Measurements from ENCODE around the gene SGCA. TPM values are rescaled to one million over a fixed set of nuclear protein-coding genes. Genes with fewer than 3 reads are reported as not detected.

The SGCA gene
- total RNA-seq, 1 donor: not detected

DNA sequence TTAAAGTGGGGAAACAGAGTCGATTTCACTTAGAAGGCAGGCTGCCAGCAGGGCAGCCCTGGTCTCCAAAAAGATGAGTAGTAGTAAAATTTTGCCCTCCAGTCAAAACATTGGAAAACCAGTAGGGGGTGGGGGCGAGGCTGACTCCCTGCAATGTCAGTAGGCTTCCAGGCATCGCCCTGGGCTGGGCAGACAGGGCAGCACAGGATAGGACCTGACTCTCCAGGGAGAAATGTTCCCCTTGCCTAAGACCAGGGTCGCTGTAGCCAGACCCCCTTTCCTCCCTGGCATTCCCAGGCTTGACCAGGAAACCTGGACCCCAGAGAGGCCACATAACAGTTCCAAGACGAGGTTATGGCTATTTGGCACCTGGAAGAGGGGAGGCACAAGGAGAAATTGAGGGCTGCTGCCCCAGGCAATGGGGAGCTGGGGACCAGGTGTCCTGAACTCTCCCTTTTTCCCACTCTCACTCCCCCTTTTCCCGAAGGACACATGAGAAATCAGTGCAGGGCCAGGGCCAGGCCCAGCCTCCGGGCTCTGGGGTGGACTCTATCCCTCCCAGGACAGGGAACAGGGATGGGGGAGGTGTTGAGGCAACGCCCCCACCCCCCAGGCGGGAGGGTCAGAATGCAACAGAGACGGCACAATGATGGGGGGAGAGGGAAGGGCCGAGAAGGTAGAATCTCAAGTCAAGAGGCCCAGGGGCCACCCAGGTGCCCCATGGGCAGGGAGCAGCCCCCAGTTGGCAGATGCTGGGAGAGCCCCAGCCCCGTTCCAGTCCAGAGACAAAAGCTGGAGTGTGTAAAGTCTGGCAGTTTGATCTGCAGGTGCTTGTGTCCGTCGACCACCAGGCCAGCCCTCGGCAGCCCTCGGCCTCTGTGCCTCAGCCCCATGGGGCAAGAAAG lies 31.3 kb upstream of the SGCA start:
- H3K36me3 ChIP-seq (ENCODE audit: insufficient read depth, low read length): peaks cover 47% of the 10 kb centered on the region

DNA sequence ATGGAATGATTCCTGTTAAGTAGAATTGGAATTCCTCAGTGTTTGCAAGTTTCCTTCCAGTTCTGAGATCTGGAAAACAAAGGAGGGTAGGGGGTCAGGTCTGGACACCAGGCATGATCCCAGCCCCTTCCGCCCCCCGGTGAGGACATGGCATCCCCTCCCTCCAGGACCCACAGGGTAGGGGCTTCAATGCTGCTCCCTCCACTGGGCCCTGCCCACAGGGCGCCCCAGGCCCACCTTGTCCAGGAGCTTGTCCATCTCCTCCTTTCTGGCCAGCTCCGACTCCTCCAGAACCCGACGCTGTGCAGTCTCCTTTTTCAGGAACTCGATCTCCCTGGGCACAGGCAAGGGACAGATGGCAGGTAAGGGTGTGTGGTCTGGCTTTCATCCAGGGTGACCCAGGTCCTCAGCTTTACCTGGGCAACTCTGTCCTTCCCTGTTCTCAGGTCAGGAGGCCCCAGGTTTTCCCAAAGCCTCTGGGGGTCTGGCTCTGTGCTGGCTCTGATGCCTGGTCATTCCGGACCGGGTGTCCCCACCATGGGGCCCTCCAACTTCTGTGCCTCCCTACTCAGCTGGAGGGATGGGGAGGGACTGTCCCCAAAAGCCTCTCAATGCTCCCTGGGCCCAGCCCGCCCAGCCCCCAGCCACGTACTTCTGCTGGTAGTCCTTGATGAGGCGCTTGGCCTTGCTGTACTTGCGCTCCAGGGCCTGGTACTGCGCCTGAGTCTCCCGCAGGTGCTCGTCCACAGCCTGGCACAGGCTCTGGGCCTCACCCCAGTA lies 30.3 kb upstream of the SGCA start:
- H3K36me3 ChIP-seq (ENCODE audit: insufficient read depth, low read length): peaks cover 54% of the 10 kb centered on the region
- H2AFZ ChIP-seq (ENCODE audit: low read length): no peak overlapping the region
- H3K4me3 ChIP-seq (ENCODE audit: insufficient read depth, low read length): no peak overlapping the region
- TF ChIP-seq, protein P1, sequence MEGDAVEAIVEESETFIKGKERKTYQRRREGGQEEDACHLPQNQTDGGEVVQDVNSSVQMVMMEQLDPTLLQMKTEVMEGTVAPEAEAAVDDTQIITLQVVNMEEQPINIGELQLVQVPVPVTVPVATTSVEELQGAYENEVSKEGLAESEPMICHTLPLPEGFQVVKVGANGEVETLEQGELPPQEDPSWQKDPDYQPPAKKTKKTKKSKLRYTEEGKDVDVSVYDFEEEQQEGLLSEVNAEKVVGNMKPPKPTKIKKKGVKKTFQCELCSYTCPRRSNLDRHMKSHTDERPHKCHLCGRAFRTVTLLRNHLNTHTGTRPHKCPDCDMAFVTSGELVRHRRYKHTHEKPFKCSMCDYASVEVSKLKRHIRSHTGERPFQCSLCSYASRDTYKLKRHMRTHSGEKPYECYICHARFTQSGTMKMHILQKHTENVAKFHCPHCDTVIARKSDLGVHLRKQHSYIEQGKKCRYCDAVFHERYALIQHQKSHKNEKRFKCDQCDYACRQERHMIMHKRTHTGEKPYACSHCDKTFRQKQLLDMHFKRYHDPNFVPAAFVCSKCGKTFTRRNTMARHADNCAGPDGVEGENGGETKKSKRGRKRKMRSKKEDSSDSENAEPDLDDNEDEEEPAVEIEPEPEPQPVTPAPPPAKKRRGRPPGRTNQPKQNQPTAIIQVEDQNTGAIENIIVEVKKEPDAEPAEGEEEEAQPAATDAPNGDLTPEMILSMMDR (IDR thresholded peaks at IDR 0.05; ENCODE audit: extremely low read depth, low read depth, low read length): no peak
- H3K4me1 ChIP-seq (ENCODE audit: insufficient read depth, low read length): peaks cover 21% of the 10 kb centered on the region
- H4K20me1 ChIP-seq (ENCODE audit: insufficient read depth, low read length): peaks cover 58% of the 10 kb centered on the region
- H3K27ac ChIP-seq (ENCODE audit: low read depth, low read length): no peak overlapping the region
- no peak for DNase-seq (ENCODE audit: insufficient read length, low spot score, missing footprints)
- H3K27me3 ChIP-seq (ENCODE audit: insufficient read depth, low read length): no peaks in the 10 kb centered on the region
- peaks cover 24% of the 10 kb centered on the region for H3K79me2 ChIP-seq (ENCODE audit: insufficient read depth, low read length)
- H3K9me3 ChIP-seq (ENCODE audit: low read depth, low read length): no peaks in the 10 kb centered on the region
- H3K4me2 ChIP-seq (ENCODE audit: insufficient read depth, low read length): no peak overlapping the region

More for the DNA sequence above, 31.3 kb upstream of the SGCA start:
- Histone ChIP-seq H3K9me3 (ENCODE audit: low read depth, low read length) (no peaks in the 10 kb centered on the region), H3K4me2 (ENCODE audit: insufficient read depth, low read length) (no peak overlapping the region), H3K79me2 (ENCODE audit: insufficient read depth, low read length) (peaks cover 16% of the 10 kb centered on the region), H4K20me1 (ENCODE audit: insufficient read depth, low read length) (peaks cover 48% of the 10 kb centered on the region), H3K27ac (ENCODE audit: low read depth, low read length) (no peak overlapping the region), H2AFZ (ENCODE audit: low read length) (no peak overlapping the region), H3K27me3 (ENCODE audit: insufficient read depth, low read length) (no peaks in the 10 kb centered on the region), H3K4me1 (ENCODE audit: insufficient read depth, low read length) (peaks cover 21% of the 10 kb centered on the region), H3K4me3 (ENCODE audit: insufficient read depth, low read length) (no peak overlapping the region)
- TF ChIP-seq, protein P1 (IDR thresholded peaks at IDR 0.05; ENCODE audit: extremely low read depth, low read depth, low read length): peak; percentile 6
- DNase-seq (ENCODE audit: insufficient read length, low spot score, missing footprints): peak; percentile 94

DNA sequence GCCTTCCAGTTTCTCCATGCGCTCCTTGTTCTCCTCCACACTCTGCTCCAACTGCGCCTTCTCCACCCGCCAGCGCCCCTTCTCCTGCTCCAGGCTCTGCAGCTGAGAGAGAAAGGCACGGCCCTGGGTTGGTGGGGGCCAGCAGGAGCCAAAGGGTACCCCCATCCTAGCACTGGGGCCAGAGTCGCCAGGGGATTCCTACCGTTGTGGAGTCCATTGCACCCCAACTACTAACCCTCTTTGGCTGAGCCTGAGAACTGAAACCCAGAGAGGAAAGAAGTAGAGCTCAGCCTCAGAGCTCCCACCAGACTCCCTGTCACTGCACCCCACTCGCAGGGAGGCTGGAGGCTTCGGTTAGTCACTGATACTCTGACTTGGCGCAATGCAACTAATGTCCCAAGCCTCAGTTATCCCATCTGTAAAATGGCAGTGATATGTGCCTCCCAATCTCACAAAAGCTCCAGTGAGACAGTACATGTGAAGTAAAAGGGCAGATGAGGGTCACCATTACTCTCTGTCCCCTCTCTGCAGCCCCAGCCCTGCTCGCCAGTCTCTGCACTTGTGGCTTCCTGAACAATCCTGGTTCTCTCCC lies 29.6 kb upstream of the SGCA start:
- Histone ChIP-seq H3K4me2 (ENCODE audit: insufficient read depth, low read length) (no peak overlapping the region), H3K4me1 (ENCODE audit: insufficient read depth, low read length) (peaks cover 16% of the 10 kb centered on the region), H3K9me3 (ENCODE audit: low read depth, low read length) (no peaks in the 10 kb centered on the region), H3K27ac (ENCODE audit: low read depth, low read length) (no peak overlapping the region), H3K36me3 (ENCODE audit: insufficient read depth, low read length) (peaks cover 61% of the 10 kb centered on the region), H2AFZ (ENCODE audit: low read length) (no peak overlapping the region), H3K27me3 (ENCODE audit: insufficient read depth, low read length) (no peaks in the 10 kb centered on the region), H3K79me2 (ENCODE audit: insufficient read depth, low read length) (peaks cover 25% of the 10 kb centered on the region), H4K20me1 (ENCODE audit: insufficient read depth, low read length) (peaks cover 61% of the 10 kb centered on the region), H3K4me3 (ENCODE audit: insufficient read depth, low read length) (no peak overlapping the region)
- no peak for DNase-seq (ENCODE audit: insufficient read length, low spot score, missing footprints)
- TF ChIP-seq, protein P1 (IDR thresholded peaks at IDR 0.05; ENCODE audit: extremely low read depth, low read depth, low read length): no peak

Data from osteoblast (primary cell).